Mesothelial cell of epicardium (in vitro differentiated cells): ENCODE data around the gene SPA17. TPM values are rescaled to one million over a fixed set of nuclear protein-coding genes. Genes with fewer than 3 reads are reported as not detected.

ENCODE experiments used
- DNase-seq, 2 experiments: peaks; one replicate each; pipeline ENCODE4 v3.0.0; 2021; ENCODE audit warnings: low spot score in 2 of 2; ENCODE audit not compliant: unreplicated experiment in 2 of 2
- H3K27ac Mint-ChIP-seq: 2 replicates; pipeline ENCODE4 v1.8.0; 2021; ENCODE audit warnings: mixed read lengths
- H3K27me3 Mint-ChIP-seq: 2 replicates; pipeline ENCODE4 v1.8.0; 2021; ENCODE audit warnings: low read depth, mixed read lengths
- H3K36me3 Mint-ChIP-seq: 2 replicates; pipeline ENCODE4 v1.8.0; 2021; ENCODE audit warnings: mixed read lengths
- H3K4me1 Mint-ChIP-seq: 2 replicates; pipeline ENCODE4 v1.8.0; 2021; ENCODE audit warnings: mixed read lengths
- H3K4me3 Mint-ChIP-seq: 2 replicates; pipeline ENCODE4 v1.8.0; 2021; ENCODE audit warnings: mild to moderate bottlenecking, moderate library complexity, mixed read lengths
- H3K9me3 Mint-ChIP-seq: 2 replicates; pipeline ENCODE4 v1.8.0; 2021; ENCODE audit warnings: mixed read lengths
- total RNA-seq: library from RNA; stranded (reverse); gene quantifications from 3 replicates; pipeline ENCODE4 v1.2.1, GENCODE V29; 2021
- TF ChIP-seq, protein P1 (sequence below): fragments of 200-600 bp; sonication (generic); IDR thresholded peaks from one replicate; pipeline ENCODE4 v1.5.0; 2021; ENCODE audit warnings: antibody characterized with exemption; ENCODE audit not compliant: unreplicated experiment

The SPA17 gene
- total RNA-seq, 1 donor from 2014 or later: 5.5 TPM

DNA sequence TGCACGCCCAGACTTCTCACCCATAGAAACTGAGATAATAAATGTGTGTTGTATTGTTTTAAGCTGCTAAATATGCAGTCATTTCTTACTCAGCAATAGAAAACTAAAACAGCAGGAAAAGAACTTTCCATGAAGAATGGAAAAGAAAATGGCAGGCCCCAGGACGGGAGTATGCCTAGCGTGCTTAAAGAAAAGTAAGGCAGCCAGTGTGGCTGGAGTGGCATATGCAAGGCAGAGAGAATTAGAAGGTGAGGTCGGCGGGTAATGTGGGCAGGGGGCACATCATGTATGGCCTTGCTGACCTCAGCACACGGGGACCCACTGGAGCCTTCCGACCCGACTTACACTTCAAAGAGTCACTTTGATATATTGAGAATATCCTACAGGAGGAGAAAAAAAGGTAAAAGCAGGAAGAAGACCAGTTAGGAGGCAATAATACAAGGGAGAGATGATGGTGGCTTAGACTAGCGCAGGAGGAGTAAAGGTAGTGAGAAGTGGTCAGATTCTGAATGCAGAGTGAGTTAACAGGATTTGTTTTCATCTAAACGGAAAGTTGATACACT, 30.6 kb upstream of the SPA17 start:
- Mint-ChIP-seq H3K4me1 (peaks cover 5% of the 10 kb centered on the region), H3K36me3 (peaks cover 2% of the 10 kb centered on the region), H3K4me3 (no peak overlapping the region), H3K27ac (no peak overlapping the region), H3K27me3 (no peaks in the 10 kb centered on the region), H3K9me3 (peaks cover 3% of the 10 kb centered on the region)
- DNase-seq: no peak
- TF ChIP-seq, protein P1, sequence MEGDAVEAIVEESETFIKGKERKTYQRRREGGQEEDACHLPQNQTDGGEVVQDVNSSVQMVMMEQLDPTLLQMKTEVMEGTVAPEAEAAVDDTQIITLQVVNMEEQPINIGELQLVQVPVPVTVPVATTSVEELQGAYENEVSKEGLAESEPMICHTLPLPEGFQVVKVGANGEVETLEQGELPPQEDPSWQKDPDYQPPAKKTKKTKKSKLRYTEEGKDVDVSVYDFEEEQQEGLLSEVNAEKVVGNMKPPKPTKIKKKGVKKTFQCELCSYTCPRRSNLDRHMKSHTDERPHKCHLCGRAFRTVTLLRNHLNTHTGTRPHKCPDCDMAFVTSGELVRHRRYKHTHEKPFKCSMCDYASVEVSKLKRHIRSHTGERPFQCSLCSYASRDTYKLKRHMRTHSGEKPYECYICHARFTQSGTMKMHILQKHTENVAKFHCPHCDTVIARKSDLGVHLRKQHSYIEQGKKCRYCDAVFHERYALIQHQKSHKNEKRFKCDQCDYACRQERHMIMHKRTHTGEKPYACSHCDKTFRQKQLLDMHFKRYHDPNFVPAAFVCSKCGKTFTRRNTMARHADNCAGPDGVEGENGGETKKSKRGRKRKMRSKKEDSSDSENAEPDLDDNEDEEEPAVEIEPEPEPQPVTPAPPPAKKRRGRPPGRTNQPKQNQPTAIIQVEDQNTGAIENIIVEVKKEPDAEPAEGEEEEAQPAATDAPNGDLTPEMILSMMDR: no peak

DNA sequence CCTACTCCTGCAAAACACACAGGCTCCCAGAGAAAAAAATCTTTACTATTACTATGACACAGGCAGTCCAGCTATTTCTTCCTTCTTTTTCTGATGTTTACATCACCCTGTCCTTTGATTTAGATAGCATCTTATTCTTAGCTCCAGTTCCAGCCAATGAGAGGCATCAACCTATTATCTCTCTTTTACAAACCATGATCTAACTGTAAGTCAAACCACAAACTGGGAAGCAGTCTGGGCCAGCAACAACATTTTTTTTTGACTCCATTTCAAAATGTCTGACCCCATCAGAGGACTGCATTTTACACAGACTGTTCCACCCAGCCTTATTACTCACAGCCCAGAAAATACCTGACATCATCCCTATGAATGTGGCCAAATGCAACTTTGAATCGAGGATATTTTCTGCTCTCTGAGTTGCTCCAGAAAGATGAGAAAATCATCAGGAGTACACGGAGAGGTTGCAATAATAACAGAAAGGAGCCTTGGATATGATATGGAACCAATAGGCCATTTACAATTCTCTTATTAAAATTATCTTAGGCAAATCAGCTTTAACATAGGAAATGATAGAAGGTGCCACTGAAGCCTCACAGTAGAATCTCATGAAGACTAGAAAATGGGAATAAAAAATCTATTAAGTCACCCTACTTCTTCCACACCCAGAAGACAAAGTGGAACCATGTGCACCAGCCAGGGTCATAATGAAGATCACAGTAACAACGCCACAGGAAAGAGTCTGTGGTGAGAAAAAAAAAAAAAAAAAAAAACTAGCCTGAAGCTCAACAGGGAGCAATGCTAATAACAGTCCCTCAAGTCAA, 29.9 kb upstream of the SPA17 start:
- Mint-ChIP-seq H3K27me3 (no peaks in the 10 kb centered on the region), H3K27ac (no peak overlapping the region), H3K9me3 (peaks cover 3% of the 10 kb centered on the region), H3K4me1 (peaks cover 5% of the 10 kb centered on the region), H3K4me3 (no peak overlapping the region), H3K36me3 (no peaks in the 10 kb centered on the region)
- TF ChIP-seq, protein P1: no peak
- no peak for DNase-seq

DNA sequence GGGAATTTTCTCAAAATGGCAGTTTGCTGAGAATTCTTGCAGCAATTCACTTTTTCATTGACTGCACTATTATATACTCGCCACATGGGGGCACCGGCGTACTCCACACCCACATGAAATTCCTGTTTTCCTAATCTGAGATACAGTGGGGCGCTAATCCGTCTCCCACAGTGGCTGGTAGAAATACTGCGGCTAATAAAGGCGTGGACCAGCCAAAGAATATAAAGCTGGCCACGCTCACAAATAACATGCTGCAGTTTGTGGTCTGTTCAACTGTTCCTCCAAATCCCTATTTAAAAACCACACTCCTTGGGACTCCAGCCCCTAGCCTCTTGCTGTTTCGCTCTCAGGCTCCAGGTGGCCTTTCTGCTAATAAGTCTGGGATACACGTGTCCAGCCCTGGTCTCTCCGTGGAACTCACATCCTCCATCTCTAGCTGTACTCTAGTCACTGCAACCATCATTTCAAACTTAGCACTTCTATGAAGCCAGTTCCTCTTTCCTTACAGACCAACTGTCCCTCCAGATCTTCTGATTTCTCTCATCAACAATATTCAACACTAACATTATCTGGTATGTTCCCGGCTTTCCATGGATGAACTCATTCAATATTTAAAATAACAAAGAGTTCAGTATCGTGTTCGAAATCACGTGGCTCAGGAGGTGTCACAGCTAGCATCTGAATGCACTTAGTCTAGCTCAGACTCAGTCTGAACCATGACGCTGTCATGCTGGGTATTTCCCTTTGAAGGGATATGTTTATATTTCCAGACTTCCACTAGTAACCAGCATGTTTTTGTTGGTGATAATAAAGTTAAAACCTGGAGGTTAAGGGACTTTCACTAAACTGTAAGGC, 29.1 kb upstream of the SPA17 start:
- Mint-ChIP-seq H3K27me3 (no peaks in the 10 kb centered on the region), H3K27ac (no peak overlapping the region), H3K36me3 (no peaks in the 10 kb centered on the region), H3K4me1 (peaks cover 5% of the 10 kb centered on the region), H3K9me3 (peaks cover 3% of the 10 kb centered on the region), H3K4me3 (no peak overlapping the region)
- TF ChIP-seq, protein P1: peak; percentile 96
- peak in 1 of 2 experiments; percentile 56 for DNase-seq

DNA sequence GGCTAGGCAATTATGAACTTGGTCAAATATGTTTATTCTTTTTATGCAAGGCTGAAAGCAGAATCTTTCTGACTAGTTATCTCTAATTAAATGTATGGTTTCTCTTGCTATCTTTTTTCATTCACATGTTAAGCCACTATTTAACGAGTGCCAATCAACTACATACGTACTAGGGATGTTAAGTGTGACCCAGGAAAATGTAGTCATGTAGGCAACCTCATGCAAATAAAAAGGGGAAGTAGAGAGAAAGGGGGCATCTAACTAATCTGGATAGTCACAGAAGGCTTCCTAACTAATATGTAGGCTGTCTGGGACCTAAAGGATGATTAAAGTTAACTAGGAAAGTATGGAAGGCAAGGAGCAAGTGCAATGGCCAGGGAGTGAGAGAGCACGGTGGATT, 27.6 kb upstream of the SPA17 start:
- TF ChIP-seq, protein P1: no peak
- peaks cover 5% of the 10 kb centered on the region for H3K4me1 Mint-ChIP-seq
- no peaks in the 10 kb centered on the region for H3K27me3 Mint-ChIP-seq
- no peak overlapping the region for H3K4me3 Mint-ChIP-seq
- peaks cover under 1% of the 10 kb centered on the region for H3K9me3 Mint-ChIP-seq
- no peak for DNase-seq
- H3K27ac Mint-ChIP-seq: no peak overlapping the region
- no peaks in the 10 kb centered on the region for H3K36me3 Mint-ChIP-seq

DNA sequence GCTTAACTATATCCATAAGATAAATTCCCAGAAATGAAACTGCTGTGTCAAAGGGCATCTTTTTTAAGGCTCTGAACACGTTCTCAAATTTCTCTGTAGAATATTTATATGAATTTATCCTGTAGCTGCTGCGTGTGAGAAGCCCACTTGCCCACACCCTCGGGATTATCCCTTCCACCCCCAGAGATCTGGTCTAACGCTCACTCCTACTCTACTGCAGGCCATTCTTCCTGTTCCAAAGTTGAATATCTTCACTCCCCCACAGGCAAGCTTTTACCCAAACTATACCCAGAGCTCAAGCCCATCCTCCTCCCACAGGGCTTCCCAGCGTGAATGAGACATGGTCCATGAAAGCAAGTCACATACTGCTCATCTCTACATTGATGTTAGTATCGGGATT, 25.1 kb upstream of the SPA17 start:
- H3K4me1 Mint-ChIP-seq: peaks cover 4% of the 10 kb centered on the region

More for the DNA sequence above, 25.1 kb upstream of the SPA17 start:
- TF ChIP-seq, protein P1: no peak
- Mint-ChIP-seq H3K9me3 (no peaks in the 10 kb centered on the region), H3K4me3 (no peak overlapping the region), H3K27ac (no peak overlapping the region), H3K36me3 (peaks cover 2% of the 10 kb centered on the region), H3K27me3 (no peaks in the 10 kb centered on the region)
- DNase-seq: no peak
